GM12872 (cell line): ENCODE data around the gene XYLT1.

Experiments used
- CTCF ChIP-seq: IDR thresholded peaks from 3 replicates; pipeline ENCODE4 v1.5.1; 2011; ENCODE audit warnings: low read depth, mild to moderate bottlenecking, low read length, moderate library complexity; ENCODE audit not compliant: insufficient read depth

XYLT1 gene

GRCh38 chr16:17324451-17324850 lies 146.3 kb downstream of the XYLT1 start:
- no peak for TF ChIP-seq CTCF

- no peak for TF ChIP-seq CTCF
Measured at GRCh38 chr16:17323171-17323570, 147.6 kb downstream of the XYLT1 start.

- no peak for TF ChIP-seq CTCF
Measured at GRCh38 chr16:17321824-17322223, 148.9 kb downstream of the XYLT1 start.

- no peak for TF ChIP-seq CTCF
Measured at GRCh38 chr16:17320009-17320408, 150.8 kb downstream of the XYLT1 start.

- no peak for TF ChIP-seq CTCF
Measured at GRCh38 chr16:17318238-17318637, 152.5 kb downstream of the XYLT1 start.

GRCh38 chr16:17316005-17316404 lies 154.8 kb downstream of the XYLT1 start:
- TF ChIP-seq CTCF, result no peak

GRCh38 chr16:17313793-17314547 lies 156.8 kb downstream of the XYLT1 start:
- no peak for TF ChIP-seq CTCF
